T-helper 2 cell treated with Interferon-gamma antibody and Interleukin-4, amounts not matched to agents 5 μg/mL and 100 μg/mL, for 36 hours (primary cell): ENCODE measurements around the gene GATA2.

Experiments used
- DNase-seq: peaks from one replicate; pipeline ENCODE4 v3.0.0; 2021; ENCODE audit warnings: low spot score
- H3K27ac Mint-ChIP-seq: one replicate; pipeline ENCODE4 v1.8.0; 2021; ENCODE audit warnings: mild to moderate bottlenecking, mixed read lengths
- H3K27me3 Mint-ChIP-seq: one replicate; pipeline ENCODE4 v1.8.0; 2021; ENCODE audit warnings: low read depth, mixed read lengths
- H3K36me3 Mint-ChIP-seq: one replicate; pipeline ENCODE4 v1.8.0; 2021; ENCODE audit warnings: low read depth, mixed read lengths
- H3K4me1 Mint-ChIP-seq: one replicate; pipeline ENCODE4 v1.8.0; 2021; ENCODE audit warnings: low read depth, mixed read lengths
- H3K4me3 Mint-ChIP-seq: one replicate; pipeline ENCODE4 v1.8.0; 2022; ENCODE audit warnings: mild to moderate bottlenecking, moderate library complexity, mixed read lengths
- H3K9me3 Mint-ChIP-seq: one replicate; pipeline ENCODE4 v1.8.0; 2021; ENCODE audit warnings: mixed read lengths

Gene GATA2

DNA sequence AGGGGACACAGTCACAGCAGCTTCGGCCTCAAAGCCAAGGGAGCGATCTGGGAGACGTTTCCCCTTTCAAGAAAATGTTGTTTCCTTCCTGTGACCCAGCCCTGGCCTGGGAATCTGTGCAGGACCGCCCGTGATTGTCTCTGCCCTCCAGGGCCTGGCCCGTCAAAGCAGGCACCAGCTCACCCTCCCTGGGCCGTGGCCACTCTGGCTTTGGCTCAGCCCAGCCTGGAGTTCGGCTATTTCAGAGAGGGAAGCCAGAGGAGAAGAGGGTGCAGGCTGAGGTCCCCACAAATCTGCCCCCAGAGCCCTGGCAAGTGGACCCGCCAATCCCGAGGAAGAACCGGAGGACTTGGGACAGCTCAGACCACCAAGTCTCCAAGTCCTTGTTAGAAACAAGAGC lies 12.7 kb downstream of the GATA2 start:
- DNase-seq = no peak
- H3K4me3 Mint-ChIP-seq = no peak overlapping the region
- no peaks in the 10 kb centered on the region for H3K9me3 Mint-ChIP-seq
- no peaks in the 10 kb centered on the region for H3K36me3 Mint-ChIP-seq
- peaks cover 5% of the 10 kb centered on the region for H3K4me1 Mint-ChIP-seq
- H3K27ac Mint-ChIP-seq = no peak overlapping the region
- peaks cover 45% of the 10 kb centered on the region for H3K27me3 Mint-ChIP-seq

DNA sequence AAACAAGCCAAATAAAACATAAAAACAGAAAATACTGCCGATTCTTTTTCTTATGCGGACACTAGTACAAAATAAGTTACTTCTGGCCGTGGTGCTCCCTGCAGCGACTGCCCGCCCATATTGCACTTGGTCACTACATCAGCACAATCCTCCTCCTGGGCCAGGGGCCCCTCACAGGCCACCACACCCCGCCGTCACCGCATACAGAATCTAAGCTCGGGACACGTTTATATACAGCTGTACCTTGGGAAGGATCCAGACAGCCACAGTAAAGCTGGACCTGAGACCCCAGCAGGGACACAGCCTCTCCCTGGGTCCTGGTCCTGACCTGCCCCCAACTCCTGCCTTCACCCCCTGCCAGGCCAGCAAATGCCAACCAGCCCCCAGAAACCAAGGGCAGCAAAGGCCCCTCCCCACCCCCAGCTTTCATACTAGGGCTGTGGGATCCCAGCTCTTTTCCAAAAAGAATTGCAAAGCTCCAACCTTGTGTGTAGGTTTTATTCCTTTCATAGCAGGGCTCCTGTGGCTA lies 13.4 kb downstream of the GATA2 start:
- no peak overlapping the region for H3K4me3 Mint-ChIP-seq
- H3K27me3 Mint-ChIP-seq = peaks cover 38% of the 10 kb centered on the region
- no peaks in the 10 kb centered on the region for H3K9me3 Mint-ChIP-seq
- DNase-seq = no peak
- no peaks in the 10 kb centered on the region for H3K36me3 Mint-ChIP-seq
- H3K4me1 Mint-ChIP-seq = peaks cover 5% of the 10 kb centered on the region
- no peak overlapping the region for H3K27ac Mint-ChIP-seq

DNA sequence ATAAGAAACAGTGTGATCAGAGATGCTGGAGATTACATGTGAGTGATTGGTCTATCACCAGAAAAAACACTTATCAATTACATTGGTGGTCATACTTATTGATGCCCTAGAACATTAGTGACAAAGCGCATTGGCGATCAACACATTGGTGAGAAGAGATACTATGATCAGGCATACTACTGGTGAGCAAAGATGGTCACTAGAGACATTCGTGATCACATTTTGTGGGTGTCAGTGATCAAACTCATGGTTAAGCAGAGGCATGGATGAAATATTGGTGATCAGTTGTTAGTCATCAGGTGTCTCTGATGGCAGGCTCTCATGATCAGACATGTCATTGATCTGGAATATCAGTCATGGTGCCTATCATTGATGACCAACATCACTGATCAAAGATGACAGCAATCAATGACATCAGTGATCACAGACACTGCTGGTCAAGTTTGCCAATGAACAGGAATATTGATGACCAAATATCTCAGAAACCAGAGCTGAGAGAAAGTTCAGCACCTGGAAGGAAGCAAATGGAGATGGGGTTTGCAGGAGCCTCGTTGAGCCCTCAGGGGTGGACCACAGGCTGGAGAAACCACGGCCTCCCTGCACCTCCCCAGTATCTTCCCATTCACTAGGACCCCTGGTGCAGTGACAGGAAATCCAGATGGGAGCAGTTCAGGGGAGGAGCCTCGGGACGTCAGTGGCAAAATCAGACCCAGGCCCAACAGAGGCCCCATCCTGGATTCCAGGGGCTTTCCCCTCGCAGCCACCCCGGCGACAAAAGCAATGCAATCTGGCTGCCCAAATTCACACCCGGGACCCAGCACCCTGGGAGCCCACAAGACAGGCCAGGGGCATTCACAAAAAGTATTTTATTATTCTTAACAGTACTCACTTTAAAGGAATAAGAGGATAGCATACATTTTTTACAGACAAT lies 14.2 kb downstream of the GATA2 start:
- H3K9me3 Mint-ChIP-seq = no peaks in the 10 kb centered on the region
- no peak overlapping the region for H3K4me3 Mint-ChIP-seq
- DNase-seq = no peak
- H3K4me1 Mint-ChIP-seq = peaks cover 5% of the 10 kb centered on the region
- peaks cover 33% of the 10 kb centered on the region for H3K27me3 Mint-ChIP-seq
- H3K36me3 Mint-ChIP-seq = no peaks in the 10 kb centered on the region
- no peak overlapping the region for H3K27ac Mint-ChIP-seq

DNA sequence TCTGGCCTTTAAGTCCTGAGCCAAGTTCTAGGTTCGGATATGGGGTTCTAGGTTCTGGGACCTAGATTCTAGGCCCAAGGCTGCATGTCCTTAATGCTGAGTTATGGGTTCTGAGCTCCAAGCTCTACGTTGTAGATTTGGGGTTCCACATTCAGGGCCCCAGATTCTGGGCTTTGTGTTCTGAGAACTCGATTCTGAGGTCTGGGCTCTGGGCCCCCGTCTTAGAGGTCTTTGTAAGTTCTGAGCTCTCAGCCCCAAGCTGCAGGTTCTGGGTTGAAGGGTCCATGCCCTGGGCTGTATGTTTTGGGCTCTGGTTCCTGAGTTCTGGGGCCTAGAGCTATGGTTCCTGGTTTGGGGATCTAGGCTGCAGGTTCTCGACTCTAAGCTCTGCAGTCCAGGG lies 16.3 kb downstream of the GATA2 start:
- H3K9me3 Mint-ChIP-seq = no peaks in the 10 kb centered on the region
- no peaks in the 10 kb centered on the region for H3K4me1 Mint-ChIP-seq
- no peaks in the 10 kb centered on the region for H3K36me3 Mint-ChIP-seq
- DNase-seq = no peak
- H3K4me3 Mint-ChIP-seq = no peak overlapping the region
- peaks cover 13% of the 10 kb centered on the region for H3K27me3 Mint-ChIP-seq
- no peak overlapping the region for H3K27ac Mint-ChIP-seq

DNA sequence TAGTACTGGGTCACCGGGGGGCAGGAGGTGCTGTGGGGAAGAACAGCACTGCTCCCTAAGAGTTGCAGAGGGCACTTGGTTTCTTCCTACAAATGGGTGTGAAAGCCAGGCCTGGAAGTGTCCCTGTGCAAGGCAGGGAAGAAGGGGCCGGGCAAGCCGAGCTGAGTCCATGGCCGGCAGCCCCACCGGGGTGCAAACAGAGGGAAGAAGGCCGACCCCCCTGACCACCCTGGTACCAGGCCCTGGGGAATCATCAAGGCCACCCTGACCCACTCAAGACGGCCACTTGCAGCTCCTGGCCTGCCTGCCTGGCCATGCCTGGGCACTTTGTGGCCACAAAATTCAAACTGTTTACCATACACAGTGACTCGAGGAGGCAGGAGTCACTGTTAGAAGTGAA lies 17.6 kb downstream of the GATA2 start:
- no peaks in the 10 kb centered on the region for H3K4me1 Mint-ChIP-seq
- H3K27ac Mint-ChIP-seq = no peak overlapping the region
- H3K4me3 Mint-ChIP-seq = no peak overlapping the region
- H3K36me3 Mint-ChIP-seq = no peaks in the 10 kb centered on the region
- peaks cover 13% of the 10 kb centered on the region for H3K27me3 Mint-ChIP-seq
- DNase-seq = no peak
- H3K9me3 Mint-ChIP-seq = no peaks in the 10 kb centered on the region

DNA sequence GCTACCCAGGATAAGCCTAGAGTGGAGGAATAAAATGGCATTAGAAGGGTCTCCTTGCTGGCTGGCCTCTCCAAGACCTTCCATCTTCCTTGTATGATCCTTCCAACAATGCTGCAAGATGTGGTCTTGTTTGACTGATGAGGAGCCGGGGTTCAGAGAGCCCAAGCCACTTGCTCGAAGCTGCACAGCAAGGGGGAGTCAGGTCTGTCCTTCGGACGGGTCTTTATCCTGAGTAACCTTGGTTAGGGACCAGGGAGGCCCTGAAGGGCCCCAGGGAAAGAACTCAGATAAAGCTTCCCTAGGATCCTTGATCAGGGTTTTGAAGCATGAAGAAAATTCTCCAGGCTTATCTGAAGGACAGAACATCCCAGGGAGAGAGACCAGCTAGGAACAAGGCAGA lies 19.3 kb downstream of the GATA2 start:
- Mint-ChIP-seq H3K27me3 (peaks cover 10% of the 10 kb centered on the region), H3K27ac (no peak overlapping the region), H3K36me3 (no peaks in the 10 kb centered on the region), H3K9me3 (no peaks in the 10 kb centered on the region), H3K4me3 (no peak overlapping the region), H3K4me1 (no peaks in the 10 kb centered on the region)
- DNase-seq = no peak

DNA sequence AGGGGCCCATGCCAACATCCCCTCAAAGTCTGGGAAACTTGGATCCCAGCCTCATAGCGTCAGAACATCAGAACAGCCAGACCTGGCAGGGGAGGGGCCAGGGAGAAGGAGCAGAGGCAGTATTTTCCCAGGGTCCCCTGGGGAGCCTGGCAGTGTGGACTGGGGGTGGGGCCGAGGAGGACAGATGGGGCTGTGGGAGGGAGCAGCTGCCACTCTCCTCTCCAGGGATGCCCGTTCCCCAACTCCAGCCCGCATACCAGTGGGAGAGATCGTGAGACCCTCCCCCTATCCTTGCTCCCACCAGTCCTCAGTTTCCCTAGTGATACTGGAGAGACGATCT lies 19.9 kb downstream of the GATA2 start:
- Mint-ChIP-seq H3K27ac (no peak overlapping the region), H3K4me3 (no peak overlapping the region), H3K36me3 (no peaks in the 10 kb centered on the region), H3K9me3 (no peaks in the 10 kb centered on the region), H3K4me1 (no peaks in the 10 kb centered on the region), H3K27me3 (peaks cover 7% of the 10 kb centered on the region)
- DNase-seq = no peak

DNA sequence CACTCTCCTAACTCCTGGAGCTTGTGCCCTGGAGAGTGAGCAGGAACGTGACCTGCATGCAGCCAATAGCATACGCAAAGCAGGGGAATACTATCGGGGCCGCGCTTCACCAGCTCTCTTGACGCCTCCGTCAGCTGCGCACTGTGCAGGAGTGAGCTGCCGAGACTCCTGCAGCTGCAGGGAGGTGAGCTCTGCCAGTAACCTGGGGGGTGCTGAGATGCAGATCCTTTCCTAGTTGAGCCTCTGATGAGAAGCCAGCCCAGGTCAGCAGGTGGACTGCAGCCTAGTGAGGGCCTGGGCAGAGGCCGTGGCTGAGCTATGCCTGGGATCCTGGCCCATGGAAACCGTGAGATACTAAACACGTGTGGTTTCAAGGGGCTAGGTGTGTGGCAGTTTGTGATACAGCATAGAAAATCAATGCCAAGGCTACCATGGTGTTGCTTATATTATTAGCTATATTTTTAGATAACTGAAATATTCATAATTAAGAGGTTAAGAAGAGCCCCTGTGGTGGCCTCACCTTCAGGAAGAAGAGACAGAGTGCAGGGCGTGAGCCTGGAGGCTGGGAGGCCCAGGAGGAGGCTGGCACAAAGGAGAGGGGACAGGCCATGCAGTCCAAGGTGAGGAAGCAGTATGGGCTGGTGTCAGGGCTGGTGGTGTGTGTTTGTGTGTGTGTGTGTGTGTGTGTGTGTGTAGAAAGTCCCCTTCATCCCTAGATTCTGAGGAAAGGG lies 20.4 kb downstream of the GATA2 start:
- Mint-ChIP-seq H3K27me3 (peaks cover 7% of the 10 kb centered on the region), H3K4me1 (no peaks in the 10 kb centered on the region), H3K4me3 (no peak overlapping the region), H3K27ac (no peak overlapping the region), H3K36me3 (no peaks in the 10 kb centered on the region), H3K9me3 (no peaks in the 10 kb centered on the region)
- no peak for DNase-seq

DNA sequence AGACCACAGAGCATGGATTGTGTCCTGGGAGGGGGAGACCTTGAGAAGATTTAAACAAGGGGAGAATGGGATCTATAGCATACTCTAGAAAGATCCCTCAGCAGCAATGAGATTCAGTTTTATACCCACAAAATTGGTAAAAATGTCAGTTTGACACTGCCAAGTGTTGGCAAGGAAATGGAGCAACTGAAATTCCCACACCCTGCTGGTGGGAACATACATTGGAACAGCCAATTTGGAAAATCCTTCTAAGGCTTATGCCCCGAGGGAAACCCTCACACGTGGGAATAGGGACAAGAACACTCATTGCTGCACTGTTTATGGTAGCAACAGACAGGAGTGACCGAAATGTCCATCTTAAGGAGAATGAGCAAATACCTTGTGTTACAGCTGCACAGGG lies 21.3 kb downstream of the GATA2 start:
- H3K36me3 Mint-ChIP-seq = no peaks in the 10 kb centered on the region
- peaks cover 6% of the 10 kb centered on the region for H3K4me1 Mint-ChIP-seq
- no peak overlapping the region for H3K27ac Mint-ChIP-seq
- no peak overlapping the region for H3K4me3 Mint-ChIP-seq
- peaks cover 6% of the 10 kb centered on the region for H3K27me3 Mint-ChIP-seq
- H3K9me3 Mint-ChIP-seq = no peaks in the 10 kb centered on the region
- no peak for DNase-seq

DNA sequence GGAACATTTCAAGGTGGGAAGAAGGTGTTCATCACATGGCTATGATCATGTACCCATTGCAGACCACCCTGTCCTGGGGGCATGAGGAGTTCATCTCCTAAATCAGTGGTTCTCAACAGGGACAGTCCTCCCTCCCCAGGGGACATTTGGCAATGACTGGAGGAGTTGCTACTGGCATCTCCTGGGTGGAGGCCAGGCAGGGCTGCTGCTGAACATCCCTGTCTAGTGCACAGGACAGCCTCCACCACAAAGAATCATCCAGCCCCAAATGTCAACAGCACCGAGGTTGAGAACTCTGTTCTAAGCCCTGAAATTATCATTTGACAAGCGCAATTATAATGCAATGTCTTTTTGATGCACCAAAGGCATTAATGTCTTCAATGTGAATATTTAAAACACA lies 21.9 kb downstream of the GATA2 start:
- Mint-ChIP-seq H3K27ac (no peak overlapping the region), H3K36me3 (no peaks in the 10 kb centered on the region), H3K4me1 (peaks cover 6% of the 10 kb centered on the region), H3K4me3 (no peak overlapping the region), H3K9me3 (no peaks in the 10 kb centered on the region), H3K27me3 (peaks cover 6% of the 10 kb centered on the region)
- no peak for DNase-seq

DNA sequence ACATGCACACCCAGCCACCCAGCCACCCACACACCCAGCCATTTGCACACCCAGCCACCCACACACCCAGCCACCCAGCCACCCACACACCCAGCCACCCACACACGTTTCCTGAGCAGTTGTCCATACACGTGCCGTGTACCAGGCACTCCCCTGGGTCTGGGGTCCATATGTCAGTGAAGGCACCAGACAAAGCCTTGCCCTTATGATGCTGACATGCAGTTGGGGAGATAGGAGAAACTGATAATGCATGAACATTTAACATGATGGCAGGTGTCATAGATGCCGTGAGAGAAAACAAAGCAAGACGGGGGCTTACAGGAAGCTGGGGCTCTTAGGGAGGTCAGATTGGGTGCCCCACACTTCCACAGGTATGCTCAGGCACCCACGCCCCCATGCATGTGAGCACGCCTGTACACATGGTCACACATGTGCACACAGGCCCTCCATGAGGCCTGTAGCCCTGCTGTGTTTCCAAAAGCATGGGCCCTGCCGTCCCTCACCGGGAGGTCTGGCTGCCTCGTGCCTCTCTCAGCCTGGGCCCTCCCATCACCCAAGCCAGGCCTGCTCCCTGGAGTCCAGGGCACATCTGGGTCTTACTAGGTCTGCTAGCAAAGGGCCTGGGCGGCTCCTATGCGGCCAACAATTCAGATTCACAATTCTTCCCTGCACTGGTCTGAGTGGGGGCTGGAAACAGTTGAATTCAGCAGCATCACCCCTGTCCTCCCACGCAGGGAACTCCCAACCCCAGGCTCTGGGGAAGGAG lies 22.7 kb downstream of the GATA2 start:
- DNase-seq = no peak
- H3K4me1 Mint-ChIP-seq = peaks cover 6% of the 10 kb centered on the region
- H3K9me3 Mint-ChIP-seq = no peaks in the 10 kb centered on the region
- no peak overlapping the region for H3K4me3 Mint-ChIP-seq
- H3K36me3 Mint-ChIP-seq = no peaks in the 10 kb centered on the region
- H3K27me3 Mint-ChIP-seq = peaks cover 6% of the 10 kb centered on the region
- no peak overlapping the region for H3K27ac Mint-ChIP-seq

DNA sequence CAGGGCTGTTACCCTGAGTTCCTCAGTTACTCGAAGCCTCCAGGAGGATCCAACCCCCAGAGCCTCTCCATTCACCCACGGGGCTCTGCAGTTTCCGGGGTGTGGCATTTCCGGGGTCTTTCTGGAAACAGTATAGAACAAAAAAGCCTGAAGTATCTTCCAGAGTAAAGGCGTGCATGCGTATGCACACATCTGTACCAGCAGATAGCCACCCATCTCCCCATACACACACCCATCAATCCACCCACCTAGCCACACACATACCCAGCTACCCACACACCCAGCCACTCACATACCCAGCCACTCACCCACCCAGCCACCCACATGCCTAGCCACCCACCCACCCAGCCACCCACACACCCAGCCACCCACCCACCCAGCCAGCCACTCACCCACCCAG lies 23.4 kb downstream of the GATA2 start:
- no peak for DNase-seq
- no peaks in the 10 kb centered on the region for H3K36me3 Mint-ChIP-seq
- H3K4me3 Mint-ChIP-seq = no peak overlapping the region
- no peaks in the 10 kb centered on the region for H3K9me3 Mint-ChIP-seq
- peaks cover 6% of the 10 kb centered on the region for H3K27me3 Mint-ChIP-seq
- H3K4me1 Mint-ChIP-seq = peaks cover 6% of the 10 kb centered on the region
- H3K27ac Mint-ChIP-seq = no peak overlapping the region

DNA sequence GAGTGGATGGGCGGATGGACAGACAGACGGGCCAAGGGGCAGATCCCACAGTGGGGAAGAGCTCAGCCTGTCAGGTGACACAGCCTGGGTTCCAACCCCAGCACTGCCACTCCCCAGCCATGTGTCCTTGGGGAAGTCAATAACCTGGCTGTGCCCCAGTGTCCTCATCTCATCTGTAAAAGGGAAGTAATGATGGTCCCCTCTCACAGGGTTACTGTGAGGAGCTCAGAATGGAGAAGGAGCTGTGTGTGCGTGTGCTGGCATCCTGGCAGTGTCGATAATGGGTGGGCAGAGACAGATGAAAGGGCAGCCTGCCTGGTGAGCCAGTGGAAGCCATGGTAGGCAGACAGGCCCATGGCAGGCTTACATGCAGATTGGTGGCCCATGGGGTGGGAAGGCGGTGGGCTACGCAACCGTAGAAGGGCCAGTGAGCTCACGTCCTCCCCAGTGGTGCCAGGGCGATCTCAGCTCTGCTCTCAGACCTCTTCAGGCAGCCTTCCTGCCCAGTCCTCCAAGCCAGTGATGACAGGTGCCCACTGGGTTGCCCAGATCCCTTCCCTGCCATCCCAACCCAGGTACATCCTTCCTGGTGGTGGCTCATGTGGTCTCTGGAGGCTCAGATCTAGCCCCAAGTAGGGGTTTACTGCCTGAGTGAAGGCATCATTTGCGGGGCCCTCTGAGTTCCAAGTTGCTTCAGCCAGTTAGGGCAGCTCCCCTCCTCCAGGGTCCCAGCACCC lies 24.0 kb downstream of the GATA2 start:
- no peaks in the 10 kb centered on the region for H3K36me3 Mint-ChIP-seq
- H3K27ac Mint-ChIP-seq = no peak overlapping the region
- no peak for DNase-seq
- H3K27me3 Mint-ChIP-seq = peaks cover 4% of the 10 kb centered on the region
- no peak overlapping the region for H3K4me3 Mint-ChIP-seq
- H3K4me1 Mint-ChIP-seq = peaks cover 6% of the 10 kb centered on the region
- no peaks in the 10 kb centered on the region for H3K9me3 Mint-ChIP-seq
